Bronchial epithelial cell (primary cell): ENCODE results near the gene PCBD1. TPM values are rescaled to one million over a fixed set of nuclear protein-coding genes. Genes with fewer than 3 reads are reported as not detected.

ENCODE experiments used
- DNase-seq: peaks from one replicate; pipeline ENCODE4 v3.0.0-alpha.2; 2010; ENCODE audit warnings: low read depth
- FAIRE-seq: peaks from 2 replicates; lab custom pipeline; 2011; peaks lifted over from hg19 to GRCh38; lab: Jason Lieb, UNC
- H3K27me3 ChIP-seq: 2 replicates; pipeline ENCODE4 v1.5.1; 2011; ENCODE audit warnings: low read length; ENCODE audit not compliant: control insufficient read depth, insufficient read depth
- H3K36me3 ChIP-seq: 2 replicates; pipeline ENCODE4 v1.5.1; 2011; ENCODE audit warnings: low read length; ENCODE audit not compliant: control insufficient read depth, insufficient read depth
- H3K4me3 ChIP-seq: 2 replicates; pipeline ENCODE4 v1.5.1; 2011; ENCODE audit warnings: mild to moderate bottlenecking, low read depth, low read length, control low read depth
- total RNA-seq: library from RNA; depleted of rRNA; stranded (reverse); fragments of >200 nt; gene quantifications from 2 replicates; pipeline ENCODE4 v1.2.1, GENCODE V29; 2014
- TF ChIP-seq, protein P1 (sequence below): IDR thresholded peaks from 2 replicates; pipeline ENCODE4 v1.5.1; 2011; ENCODE audit warnings: mild to moderate bottlenecking, moderate library complexity, low read length, control low read depth, inconsistent platforms; ENCODE audit not compliant: insufficient read depth, severe bottlenecking

PCBD1 gene
- total RNA-seq, 1 donor from 2014 or later = 16.1 TPM

DNA sequence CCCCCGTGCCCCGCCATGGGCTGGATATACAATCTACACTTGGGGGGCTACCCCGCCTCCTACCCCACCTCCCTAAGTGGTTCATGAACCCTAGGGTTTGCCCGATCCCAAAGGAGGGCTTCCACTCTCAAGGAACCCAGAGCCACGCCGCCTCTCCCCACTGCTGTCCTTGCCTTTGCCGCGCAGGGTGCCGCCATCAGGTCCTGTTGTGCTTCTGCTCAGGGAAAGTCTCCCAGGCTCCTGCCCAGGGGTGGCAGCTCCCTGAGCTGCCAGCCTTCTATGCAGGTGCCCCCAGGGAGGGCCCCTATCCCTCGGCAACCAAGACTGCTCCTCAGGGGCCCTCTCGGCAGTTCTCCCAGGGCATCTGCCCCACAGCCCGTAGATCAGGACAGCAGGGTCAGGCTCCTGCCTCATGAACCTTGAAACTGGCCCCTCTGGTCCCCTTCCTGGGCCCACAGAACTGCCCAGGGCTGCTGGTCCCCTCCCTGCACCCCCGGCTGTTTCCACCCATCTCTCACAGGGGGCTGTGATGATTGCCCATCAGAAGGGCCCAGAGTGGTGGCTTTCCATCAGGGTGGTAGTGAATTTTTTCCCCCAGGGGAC lies 13.0 kb upstream of the PCBD1 start:
- Histone ChIP-seq H3K27me3 (peaks cover 3% of the 10 kb centered on the region), H3K4me3 (no peak overlapping the region), H3K36me3 (no peaks in the 10 kb centered on the region)
- TF ChIP-seq, protein P1, sequence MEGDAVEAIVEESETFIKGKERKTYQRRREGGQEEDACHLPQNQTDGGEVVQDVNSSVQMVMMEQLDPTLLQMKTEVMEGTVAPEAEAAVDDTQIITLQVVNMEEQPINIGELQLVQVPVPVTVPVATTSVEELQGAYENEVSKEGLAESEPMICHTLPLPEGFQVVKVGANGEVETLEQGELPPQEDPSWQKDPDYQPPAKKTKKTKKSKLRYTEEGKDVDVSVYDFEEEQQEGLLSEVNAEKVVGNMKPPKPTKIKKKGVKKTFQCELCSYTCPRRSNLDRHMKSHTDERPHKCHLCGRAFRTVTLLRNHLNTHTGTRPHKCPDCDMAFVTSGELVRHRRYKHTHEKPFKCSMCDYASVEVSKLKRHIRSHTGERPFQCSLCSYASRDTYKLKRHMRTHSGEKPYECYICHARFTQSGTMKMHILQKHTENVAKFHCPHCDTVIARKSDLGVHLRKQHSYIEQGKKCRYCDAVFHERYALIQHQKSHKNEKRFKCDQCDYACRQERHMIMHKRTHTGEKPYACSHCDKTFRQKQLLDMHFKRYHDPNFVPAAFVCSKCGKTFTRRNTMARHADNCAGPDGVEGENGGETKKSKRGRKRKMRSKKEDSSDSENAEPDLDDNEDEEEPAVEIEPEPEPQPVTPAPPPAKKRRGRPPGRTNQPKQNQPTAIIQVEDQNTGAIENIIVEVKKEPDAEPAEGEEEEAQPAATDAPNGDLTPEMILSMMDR = no peak
- FAIRE-seq = no peak
- no peak for DNase-seq

DNA sequence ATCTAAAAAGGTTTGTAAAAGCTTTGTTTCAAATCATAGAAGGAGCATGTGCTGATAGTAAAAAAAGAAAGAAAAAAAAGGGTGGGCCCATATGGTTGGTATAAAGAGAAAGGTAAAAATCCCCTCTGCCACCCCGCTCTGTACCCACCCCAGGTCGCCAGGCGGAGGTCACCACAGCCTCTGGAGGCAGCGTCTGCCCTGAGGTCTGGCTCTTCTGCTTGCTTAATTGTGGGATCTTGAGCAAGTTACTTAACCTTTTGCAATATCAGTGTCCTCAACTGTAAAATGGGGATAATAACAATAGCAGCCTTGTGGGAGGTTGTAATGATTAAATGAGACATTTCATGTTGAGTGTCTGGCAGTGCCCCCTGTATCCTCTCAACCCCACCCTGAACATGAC lies 10.7 kb upstream of the PCBD1 start:
- DNase-seq = no peak
- TF ChIP-seq, protein P1 = no peak
- peaks cover 3% of the 10 kb centered on the region for H3K27me3 ChIP-seq
- H3K4me3 ChIP-seq = no peak overlapping the region
- no peak for FAIRE-seq
- no peaks in the 10 kb centered on the region for H3K36me3 ChIP-seq

DNA sequence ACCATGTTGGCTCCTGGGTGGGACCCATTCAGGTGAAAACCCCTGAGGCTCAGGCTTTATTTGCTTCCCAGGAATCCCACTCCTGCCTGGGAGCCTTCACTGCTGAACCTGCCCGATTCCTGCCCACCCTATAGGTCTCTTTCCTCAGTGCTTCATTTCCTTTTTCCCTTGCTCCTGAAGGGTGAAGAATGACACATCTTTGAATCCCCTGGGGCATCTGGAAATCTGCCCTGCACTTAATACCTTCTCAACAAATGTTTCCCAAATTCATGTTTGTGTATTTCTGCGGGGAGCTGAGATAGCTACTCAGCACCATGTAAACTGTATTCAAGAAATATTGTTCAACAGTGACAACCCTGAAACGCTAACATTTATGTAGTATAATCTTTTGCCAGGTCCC lies 10.3 kb upstream of the PCBD1 start:
- FAIRE-seq (no peak), DNase-seq (peak; percentile 69)
- Histone ChIP-seq H3K27me3 (peaks cover 3% of the 10 kb centered on the region), H3K4me3 (no peak overlapping the region), H3K36me3 (no peaks in the 10 kb centered on the region)
- TF ChIP-seq, protein P1 = no peak

DNA sequence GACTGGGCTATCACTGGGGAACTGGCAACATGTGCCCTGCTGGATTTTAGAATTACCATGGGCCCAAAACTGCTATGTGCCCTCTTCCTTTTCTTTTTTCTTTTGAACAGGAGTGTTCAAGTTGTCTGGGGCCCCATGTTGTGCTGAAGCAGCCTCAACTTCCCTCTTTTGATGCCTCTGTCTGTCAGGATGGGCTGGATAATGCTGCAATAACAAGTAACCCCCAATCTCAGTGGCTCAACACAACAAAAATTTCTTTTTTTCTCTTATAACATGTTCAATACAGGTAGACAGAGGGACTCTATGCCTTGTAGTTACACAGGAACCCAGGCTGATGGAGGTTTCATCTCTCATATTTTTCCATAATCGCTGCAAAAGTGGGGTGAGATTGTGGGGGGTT lies 8.2 kb upstream of the PCBD1 start:
- H3K36me3 ChIP-seq = no peaks in the 10 kb centered on the region
- H3K4me3 ChIP-seq = no peak overlapping the region
- TF ChIP-seq, protein P1 = no peak
- H3K27me3 ChIP-seq = peaks cover 3% of the 10 kb centered on the region
- FAIRE-seq = no peak
- DNase-seq = no peak

DNA sequence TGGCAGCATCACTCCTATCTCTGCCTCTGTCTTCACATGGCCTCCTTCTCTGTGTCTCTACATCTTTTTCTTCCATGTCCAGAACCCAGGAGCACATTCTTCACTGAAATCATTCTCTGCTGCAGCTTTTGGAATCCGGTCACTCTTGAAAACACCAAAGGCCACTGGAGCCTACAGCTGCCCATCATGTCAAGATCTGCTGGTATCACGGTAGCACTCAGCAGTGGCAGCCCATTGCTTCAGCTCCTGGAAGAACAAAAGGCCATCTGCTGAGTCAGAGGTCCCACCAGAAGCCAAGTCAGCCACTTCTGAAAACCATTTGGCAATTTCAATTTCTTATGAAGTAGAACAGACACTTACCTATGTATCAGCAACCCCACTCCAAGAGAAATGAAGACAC lies 6.1 kb upstream of the PCBD1 start:
- FAIRE-seq (no peak), DNase-seq (no peak)
- TF ChIP-seq, protein P1 = no peak
- Histone ChIP-seq H3K36me3 (no peaks in the 10 kb centered on the region), H3K27me3 (no peaks in the 10 kb centered on the region), H3K4me3 (no peak overlapping the region)

DNA sequence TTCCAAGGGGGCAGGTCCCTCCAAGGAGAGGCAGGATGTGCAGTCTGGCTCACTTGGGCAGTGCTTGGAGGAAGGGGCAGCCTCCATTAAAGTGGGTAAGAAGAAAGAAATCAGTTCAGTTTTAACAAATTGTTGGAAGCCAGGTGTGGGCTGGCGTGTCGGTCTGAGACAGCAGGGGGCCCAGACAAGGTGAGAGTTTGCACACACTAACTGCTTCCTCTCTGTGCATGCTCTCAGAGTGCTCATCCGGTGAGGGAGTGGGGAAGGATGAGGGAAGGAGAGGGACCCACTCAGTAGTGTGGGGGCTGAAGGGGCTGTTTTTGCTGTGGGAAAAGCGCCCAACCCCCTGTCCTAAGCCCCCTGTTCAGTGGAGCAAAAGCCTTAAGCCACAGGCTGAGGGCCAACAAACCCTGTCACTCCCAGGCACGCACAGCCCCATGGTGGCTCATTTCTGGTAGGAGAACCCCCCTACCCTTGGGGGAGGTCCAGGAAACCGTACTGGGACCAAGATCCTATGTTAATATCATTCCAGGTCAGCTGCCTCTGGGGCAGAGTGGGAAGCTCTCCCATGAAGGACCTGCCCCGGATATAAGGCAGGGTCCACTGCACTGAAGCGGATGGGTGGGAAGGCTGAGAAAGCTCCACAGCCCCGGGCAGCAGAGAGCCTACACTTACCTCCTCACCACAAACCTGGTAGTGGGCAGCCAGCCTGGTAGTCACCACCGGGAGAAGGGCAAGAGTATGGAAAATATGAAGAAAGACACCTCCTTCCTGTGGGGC lies 5.1 kb upstream of the PCBD1 start:
- Histone ChIP-seq H3K4me3 (no peak overlapping the region), H3K27me3 (no peaks in the 10 kb centered on the region), H3K36me3 (no peaks in the 10 kb centered on the region)
- TF ChIP-seq, protein P1 = no peak
- FAIRE-seq (no peak), DNase-seq (no peak)
